GM12891 (cell line): ENCODE results near the gene EDC3.

ENCODE experiments used
- POLR2A ChIP-seq: IDR thresholded peaks from 2 replicates; pipeline ENCODE4 v1.6.1; 2011; ENCODE audit warnings: low read depth, low read length, control low read depth
- SPI1 ChIP-seq: IDR thresholded peaks from 2 replicates; pipeline ENCODE4 v1.6.1; 2011; ENCODE audit warnings: low read depth, low read length, control low read depth
- TAF1 ChIP-seq: IDR thresholded peaks from 2 replicates; pipeline ENCODE4 v1.6.1; 2011; ENCODE audit warnings: low read depth, low read length, control low read depth

DNA sequence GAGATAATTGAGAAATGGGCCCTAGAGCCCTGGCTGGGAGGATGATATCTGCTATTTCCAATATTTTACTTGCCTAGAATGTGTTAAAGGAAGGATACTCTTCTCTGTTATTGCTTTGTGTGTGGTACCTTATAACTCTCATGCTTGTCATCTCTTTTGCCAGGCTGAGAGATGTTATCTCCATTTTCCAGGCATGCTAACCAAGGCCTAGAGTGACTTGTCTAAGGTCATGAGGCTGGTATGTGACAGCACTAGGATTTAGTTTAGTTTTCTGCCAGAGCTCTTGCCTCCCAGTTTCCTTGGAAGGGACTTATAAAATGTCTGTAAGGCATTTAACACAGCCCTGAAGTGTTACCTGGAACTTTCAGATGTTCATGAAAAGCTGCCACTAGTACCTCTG lies 78.8 kb downstream of the EDC3 start:
- no peak for TF ChIP-seq POLR2A
- no peak for TF ChIP-seq TAF1
- TF ChIP-seq SPI1, result no peak
